Measurements from ENCODE around the gene UPK3A. TPM values are rescaled to one million over a fixed set of nuclear protein-coding genes. Genes with fewer than 3 reads are reported as not detected.

Gene UPK3A
- polyA plus RNA-seq, 1 of the 3 experiments (the other 2 are of a cell fraction), result not detected

DNA sequence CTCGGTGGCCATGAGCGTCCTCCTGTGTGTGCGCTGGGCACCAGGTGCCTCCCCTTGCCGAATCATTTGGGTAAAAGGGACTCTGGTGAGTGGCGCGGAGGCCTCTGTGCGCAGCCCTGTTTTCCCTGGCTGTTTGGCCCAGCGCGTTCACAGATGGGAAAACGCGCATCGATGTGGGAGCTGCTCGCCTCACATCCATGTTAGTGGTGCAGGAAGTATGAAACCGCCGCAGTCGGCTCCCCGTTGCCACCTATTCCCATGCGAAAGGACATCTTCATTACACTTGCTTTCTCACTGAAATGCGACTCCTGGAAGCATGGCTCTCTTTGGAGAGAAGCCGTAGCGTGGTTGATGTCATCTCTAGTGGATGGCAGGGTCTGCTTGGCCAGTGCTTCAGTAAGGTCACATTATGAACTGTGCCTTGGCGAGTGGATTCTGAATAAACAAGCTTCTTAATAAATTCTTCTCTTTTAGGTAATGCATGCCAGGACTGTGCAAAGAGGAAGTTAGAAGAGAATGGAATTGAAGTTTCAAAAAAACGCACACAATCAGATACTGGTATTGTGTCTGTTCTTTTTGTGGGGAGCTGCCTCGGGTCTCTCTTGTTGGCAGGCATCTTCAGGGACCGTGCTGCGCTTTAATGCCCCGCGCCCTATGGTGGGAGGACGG is 51.2 kb downstream of the UPK3A start:
- Histone ChIP-seq H3F3A (replicated peaks; ENCODE audit: insufficient read depth) (no peaks in the 10 kb centered on the region), H3K9me3 (no peaks in the 10 kb centered on the region), H3K9me2 (no peaks in the 10 kb centered on the region), H3K36me3 (replicated peaks in 1 of 2; ENCODE audit: control insufficient read depth in 1 of 2, insufficient read depth in 2 of 2, low read length in 1 of 2) (peaks cover 3 to 63% of the 10 kb centered on the region in 2 experiments), H3K4me3 (ENCODE audit: low read depth in 2 of 2, low read length in 1 of 2) (no peak overlapping the region), H3K4me2 (no peak overlapping the region), H3K79me2 (ENCODE audit: insufficient read depth) (no peaks in the 10 kb centered on the region), H3K27ac (ENCODE audit: low read depth in 2 of 2, low read length in 1 of 2) (no peak overlapping the region), H2AFZ (ENCODE audit: low read depth) (no peak overlapping the region), H4K20me1 (ENCODE audit: insufficient read depth) (no peaks in the 10 kb centered on the region), H3K4me1 (ENCODE audit: control insufficient read depth in 1 of 2, insufficient read depth in 2 of 2, low read depth in 1 of 2, low read length in 1 of 2) (peaks cover 0 to 6% of the 10 kb centered on the region in 2 experiments; a peak in 1 of 4 replicates), H3K9ac (no peak overlapping the region), H3K27me3 (ENCODE audit: insufficient read depth) (no peaks in the 10 kb centered on the region)
- no peak for DNase-seq
- POLR2A ChIA-PET, result no interaction called here
- no peak for TF ChIP-seq EZH2phosphoT487 (IDR thresholded peaks at IDR 0.05; ENCODE audit: borderline replicate concordance, low read depth)
- TF ChIP-seq ELF1 (IDR thresholded peaks at IDR 0.05), result no peak
- TF ChIP-seq RXRA (IDR thresholded peaks at IDR 0.05; ENCODE audit: borderline replicate concordance, low read depth), result no peak
- no peak for TF ChIP-seq GATA2 (CRISPR knock-in tag; IDR thresholded peaks at IDR 0.05)
- no peak for TF ChIP-seq RAD21 (IDR thresholded peaks at IDR 0.05; ENCODE audit: low read length)
- TF ChIP-seq NRF1 (IDR thresholded peaks at IDR 0.05; ENCODE audit: low read depth, low read length), result no peak
- TF ChIP-seq, protein P1, sequence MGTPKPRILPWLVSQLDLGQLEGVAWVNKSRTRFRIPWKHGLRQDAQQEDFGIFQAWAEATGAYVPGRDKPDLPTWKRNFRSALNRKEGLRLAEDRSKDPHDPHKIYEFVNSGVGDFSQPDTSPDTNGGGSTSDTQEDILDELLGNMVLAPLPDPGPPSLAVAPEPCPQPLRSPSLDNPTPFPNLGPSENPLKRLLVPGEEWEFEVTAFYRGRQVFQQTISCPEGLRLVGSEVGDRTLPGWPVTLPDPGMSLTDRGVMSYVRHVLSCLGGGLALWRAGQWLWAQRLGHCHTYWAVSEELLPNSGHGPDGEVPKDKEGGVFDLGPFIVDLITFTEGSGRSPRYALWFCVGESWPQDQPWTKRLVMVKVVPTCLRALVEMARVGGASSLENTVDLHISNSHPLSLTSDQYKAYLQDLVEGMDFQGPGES (IDR thresholded peaks at IDR 0.05; ENCODE audit: low read depth, low read length), result no peak
- TF ChIP-seq RCOR1 (IDR thresholded peaks at IDR 0.05; ENCODE audit: low read length), result no peak
- no peak for TF ChIP-seq POLR2AphosphoS5 (IDR thresholded peaks at IDR 0.05; ENCODE audit: low read depth, low read length)
- TF ChIP-seq MEF2A (IDR thresholded peaks at IDR 0.05; ENCODE audit: borderline replicate concordance, low read depth), result no peak
- TF ChIP-seq TAF1 (IDR thresholded peaks at IDR 0.05; ENCODE audit: borderline replicate concordance, low read depth, low read length), result no peak
- TF ChIP-seq MXI1 (IDR thresholded peaks at IDR 0.05; ENCODE audit: low read depth, low read length), result no peak
- TF ChIP-seq FOXM1 (IDR thresholded peaks at IDR 0.05; ENCODE audit: low read depth), result no peak
- no peak for TF ChIP-seq FOSL2 (IDR thresholded peaks at IDR 0.05; ENCODE audit: borderline replicate concordance, low read depth)
- no peak for TF ChIP-seq TEAD4 (IDR thresholded peaks at IDR 0.05; ENCODE audit: borderline replicate concordance, insufficient read depth)
- TF ChIP-seq NFIC (IDR thresholded peaks at IDR 0.05; ENCODE audit: borderline replicate concordance), result no peak
- no peak for TF ChIP-seq EP300 (IDR thresholded peaks at IDR 0.05; ENCODE audit: borderline replicate concordance in 1 of 2, low read depth in 1 of 2, low read length in 1 of 2)
- TF ChIP-seq, protein P2, sequence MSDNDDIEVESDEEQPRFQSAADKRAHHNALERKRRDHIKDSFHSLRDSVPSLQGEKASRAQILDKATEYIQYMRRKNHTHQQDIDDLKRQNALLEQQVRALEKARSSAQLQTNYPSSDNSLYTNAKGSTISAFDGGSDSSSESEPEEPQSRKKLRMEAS (IDR thresholded peaks at IDR 0.05; ENCODE audit: low read depth), result no peak
- 96% methylated on average over 25 of the region's 29 CpGs for WGBS (ENCODE audit: low lambda C conversion rate)
- CTCF ChIA-PET, result interaction anchor here (0.8 to 1.1 kb wide), 2 partner anchors 16 to 46 kb away, joined by 3 to 4 read pairs; no protein-coding TSS in a partner anchor

Data from SK-N-SH (cell line).